Measurements from ENCODE around the gene C17orf107.

C17orf107 gene

GRCh38 chr17:4860651-4861050 is 38.7 kb upstream of the C17orf107 start:
- peaks cover 22% of the 10 kb centered on the region for H3K79me2 ChIP-seq (ENCODE audit: control insufficient read depth, insufficient read depth, low read length, poor library complexity)
- peak overlapping the region; percentile 32 for H3K14ac ChIP-seq (ENCODE audit: low read length)
- H2BK120ac ChIP-seq (ENCODE audit: insufficient read depth, low read length, poor library complexity), result peak overlapping the region; percentile 41
- no peaks in the 10 kb centered on the region for H3K9me3 ChIP-seq (ENCODE audit: insufficient read depth, low read depth, low read length)
- peak overlapping the region; percentile 63 for H4K91ac ChIP-seq (ENCODE audit: low read depth, low read length)
- H2BK12ac ChIP-seq (ENCODE audit: low read length), result peak overlapping the region; percentile 47
- no CpG with 5 or more reads among the region's 9 CpGs for WGBS (ENCODE audit: extremely low coverage, insufficient coverage, insufficient read length)
- no peak for DNase-seq
- H2AFZ ChIP-seq (ENCODE audit: insufficient read depth, low read length, poor library complexity), result peak overlapping the region; percentile 19
- H2BK5ac ChIP-seq (ENCODE audit: low read depth, low read length, poor library complexity), result no peak overlapping the region
- peak overlapping the region; percentile 22 for H4K8ac ChIP-seq (ENCODE audit: low read depth, low read length)
- H3K4me2 ChIP-seq (ENCODE audit: low read length), result no peak overlapping the region
- peak overlapping the region; percentile 23 for H3K27ac ChIP-seq (ENCODE audit: low read depth, low read length)
- peak overlapping the region; percentile 72 for H3K18ac ChIP-seq (ENCODE audit: low read length)
- peaks cover 39 to 42% of the 10 kb centered on the region in 2 experiments for H3K4me1 ChIP-seq (ENCODE audit: control insufficient read depth in 1 of 2, insufficient read depth in 2 of 2, low read length in 2 of 2)
- H3K79me1 ChIP-seq (ENCODE audit: low read length), result peaks cover 39% of the 10 kb centered on the region
- H3K4me3 ChIP-seq (ENCODE audit: low read depth, low read length), result no peak overlapping the region
- H4K12ac ChIP-seq (ENCODE audit: low read depth, low read length), result no peak overlapping the region
- no peaks in the 10 kb centered on the region for H3K27me3 ChIP-seq (ENCODE audit: insufficient read depth, low read length)
- peak overlapping the region; percentile 85 for H2AK5ac ChIP-seq (ENCODE audit: low read length)
- H3K36me3 ChIP-seq (ENCODE audit: control insufficient read depth in 1 of 2, insufficient read depth in 2 of 2, low read length in 2 of 2), result peaks cover 6 to 22% of the 10 kb centered on the region in 2 experiments
- H3K23ac ChIP-seq (ENCODE audit: low read length), result no peak overlapping the region
- H3K9ac ChIP-seq (ENCODE audit: low read length), result no peak overlapping the region
- H3K4ac ChIP-seq (ENCODE audit: low read depth, low read length), result peak overlapping the region; percentile 56

GRCh38 chr17:4861052-4861451 is 38.3 kb upstream of the C17orf107 start:
- Histone ChIP-seq H2BK5ac (ENCODE audit: low read depth, low read length, poor library complexity) (no peak overlapping the region), H3K9ac (ENCODE audit: low read length) (no peak overlapping the region), H3K79me2 (ENCODE audit: control insufficient read depth, insufficient read depth, low read length, poor library complexity) (peaks cover 20% of the 10 kb centered on the region), H3K27me3 (ENCODE audit: insufficient read depth, low read length) (no peaks in the 10 kb centered on the region), H3K79me1 (ENCODE audit: low read length) (peaks cover 38% of the 10 kb centered on the region), H3K4ac (ENCODE audit: low read depth, low read length) (no peak overlapping the region), H3K36me3 (ENCODE audit: control insufficient read depth in 1 of 2, insufficient read depth in 2 of 2, low read length in 2 of 2) (peaks cover 6 to 22% of the 10 kb centered on the region in 2 experiments), H3K4me1 (ENCODE audit: control insufficient read depth in 1 of 2, insufficient read depth in 2 of 2, low read length in 2 of 2) (peaks cover 37 to 39% of the 10 kb centered on the region in 2 experiments), H3K23ac (ENCODE audit: low read length) (no peak overlapping the region), H3K9me3 (ENCODE audit: insufficient read depth, low read depth, low read length) (no peaks in the 10 kb centered on the region), H4K91ac (ENCODE audit: low read depth, low read length) (peak overlapping the region; percentile 48), H2BK120ac (ENCODE audit: insufficient read depth, low read length, poor library complexity) (no peak overlapping the region), H3K4me3 (ENCODE audit: low read depth, low read length) (no peak overlapping the region), H4K12ac (ENCODE audit: low read depth, low read length) (no peak overlapping the region), H3K4me2 (ENCODE audit: low read length) (no peak overlapping the region), H2AK5ac (ENCODE audit: low read length) (no peak overlapping the region), H2BK12ac (ENCODE audit: low read length) (peak overlapping the region; percentile 18), H3K14ac (ENCODE audit: low read length) (peak overlapping the region; percentile 11), H4K8ac (ENCODE audit: low read depth, low read length) (no peak overlapping the region), H2AFZ (ENCODE audit: insufficient read depth, low read length, poor library complexity) (no peak overlapping the region), H3K18ac (ENCODE audit: low read length) (peak overlapping the region; percentile 72), H3K27ac (ENCODE audit: low read depth, low read length) (no peak overlapping the region)
- WGBS (ENCODE audit: extremely low coverage, insufficient coverage, insufficient read length), result no CpG with 5 or more reads among the region's 16 CpGs
- no peak for DNase-seq

GRCh38 chr17:4862720-4863119 is 36.6 kb upstream of the C17orf107 start:
- no peak overlapping the region for H3K4me2 ChIP-seq (ENCODE audit: low read length)
- no peak overlapping the region for H3K4ac ChIP-seq (ENCODE audit: low read depth, low read length)
- H3K27me3 ChIP-seq (ENCODE audit: insufficient read depth, low read length), result no peaks in the 10 kb centered on the region
- H3K9me3 ChIP-seq (ENCODE audit: insufficient read depth, low read depth, low read length), result no peaks in the 10 kb centered on the region
- H3K14ac ChIP-seq (ENCODE audit: low read length), result no peak overlapping the region
- no peak overlapping the region for H2BK120ac ChIP-seq (ENCODE audit: insufficient read depth, low read length, poor library complexity)
- peaks cover 16% of the 10 kb centered on the region for H3K79me2 ChIP-seq (ENCODE audit: control insufficient read depth, insufficient read depth, low read length, poor library complexity)
- no peak overlapping the region for H2BK12ac ChIP-seq (ENCODE audit: low read length)
- no peak overlapping the region for H4K91ac ChIP-seq (ENCODE audit: low read depth, low read length)
- H2AFZ ChIP-seq (ENCODE audit: insufficient read depth, low read length, poor library complexity), result no peak overlapping the region
- no peak overlapping the region for H3K27ac ChIP-seq (ENCODE audit: low read depth, low read length)
- no peak overlapping the region for H4K8ac ChIP-seq (ENCODE audit: low read depth, low read length)
- no peak for DNase-seq
- no peak overlapping the region for H3K4me3 ChIP-seq (ENCODE audit: low read depth, low read length)
- no CpG with 5 or more reads among the region's 4 CpGs for WGBS (ENCODE audit: extremely low coverage, insufficient coverage, insufficient read length)
- peak overlapping the region; percentile 1 for H3K18ac ChIP-seq (ENCODE audit: low read length)
- no peak overlapping the region for H3K23ac ChIP-seq (ENCODE audit: low read length)
- no peak overlapping the region for H3K9ac ChIP-seq (ENCODE audit: low read length)
- H3K36me3 ChIP-seq (ENCODE audit: control insufficient read depth in 1 of 2, insufficient read depth in 2 of 2, low read length in 2 of 2), result peaks cover 6 to 21% of the 10 kb centered on the region in 2 experiments
- H2AK5ac ChIP-seq (ENCODE audit: low read length), result no peak overlapping the region
- H3K79me1 ChIP-seq (ENCODE audit: low read length), result peaks cover 24% of the 10 kb centered on the region
- H4K12ac ChIP-seq (ENCODE audit: low read depth, low read length), result no peak overlapping the region
- no peak overlapping the region for H2BK5ac ChIP-seq (ENCODE audit: low read depth, low read length, poor library complexity)
- H3K4me1 ChIP-seq (ENCODE audit: control insufficient read depth in 1 of 2, insufficient read depth in 2 of 2, low read length in 2 of 2), result peaks cover 21 to 23% of the 10 kb centered on the region in 2 experiments

- WGBS (ENCODE audit: extremely low coverage, insufficient coverage, insufficient read length), result no CpG with 5 or more reads among the region's 1 CpG
- no peak for DNase-seq
- Histone ChIP-seq H3K4me3 (ENCODE audit: low read depth, low read length) (no peak overlapping the region), H2BK12ac (ENCODE audit: low read length) (no peak overlapping the region), H3K23ac (ENCODE audit: low read length) (no peak overlapping the region), H3K4me1 (ENCODE audit: control insufficient read depth in 1 of 2, insufficient read depth in 2 of 2, low read length in 2 of 2) (peaks cover 18 to 20% of the 10 kb centered on the region in 2 experiments), H2AFZ (ENCODE audit: insufficient read depth, low read length, poor library complexity) (no peak overlapping the region), H2AK5ac (ENCODE audit: low read length) (no peak overlapping the region), H3K27me3 (ENCODE audit: insufficient read depth, low read length) (no peaks in the 10 kb centered on the region), H2BK120ac (ENCODE audit: insufficient read depth, low read length, poor library complexity) (no peak overlapping the region), H3K79me1 (ENCODE audit: low read length) (peaks cover 22% of the 10 kb centered on the region), H3K9ac (ENCODE audit: low read length) (no peak overlapping the region), H3K79me2 (ENCODE audit: control insufficient read depth, insufficient read depth, low read length, poor library complexity) (peaks cover 14% of the 10 kb centered on the region), H3K14ac (ENCODE audit: low read length) (no peak overlapping the region), H4K12ac (ENCODE audit: low read depth, low read length) (no peak overlapping the region), H3K36me3 (ENCODE audit: control insufficient read depth in 1 of 2, insufficient read depth in 2 of 2, low read length in 2 of 2) (peaks cover 6 to 21% of the 10 kb centered on the region in 2 experiments), H3K27ac (ENCODE audit: low read depth, low read length) (no peak overlapping the region), H4K91ac (ENCODE audit: low read depth, low read length) (no peak overlapping the region), H3K9me3 (ENCODE audit: insufficient read depth, low read depth, low read length) (no peaks in the 10 kb centered on the region), H3K4ac (ENCODE audit: low read depth, low read length) (no peak overlapping the region), H2BK5ac (ENCODE audit: low read depth, low read length, poor library complexity) (no peak overlapping the region), H3K4me2 (ENCODE audit: low read length) (no peak overlapping the region), H3K18ac (ENCODE audit: low read length) (peak overlapping the region; percentile 1), H4K8ac (ENCODE audit: low read depth, low read length) (no peak overlapping the region)
Measured at GRCh38 chr17:4863321-4863720, 36.0 kb upstream of the C17orf107 start.

Data from trophoblast cell (in vitro differentiated cells and primary cell).